Stimulated activated CD4-positive, alpha-beta T cell treated with anti-CD3 and anti-CD28 coated beads, TNF-alpha, amount 100 ng/mL, for 24 hours (primary cell): ENCODE results near the gene GP5.

Experiments used
- DNase-seq, 3 experiments: peaks; one replicate each; pipeline ENCODE4 v3.0.0-alpha.2; 2020; ENCODE audit warnings: low read depth in 3 of 3

The GP5 gene

DNA sequence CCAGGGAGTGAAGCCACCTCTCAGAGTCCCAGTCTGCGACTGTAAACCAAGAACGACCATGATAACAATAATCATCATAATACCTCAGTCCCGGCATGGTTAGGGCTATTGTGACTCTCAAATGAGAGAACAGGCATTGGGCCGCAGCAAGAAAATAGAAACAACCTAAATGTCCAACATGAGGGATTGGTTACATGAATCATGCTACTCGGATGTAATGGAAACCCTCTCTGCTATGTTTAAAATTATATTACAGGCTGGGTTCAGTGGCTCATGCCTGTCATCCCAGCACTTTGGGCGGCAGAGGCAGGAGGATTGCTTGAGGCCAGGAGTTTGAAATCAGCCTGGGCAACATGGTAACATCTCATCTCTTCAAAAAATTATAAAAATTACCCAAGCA is 50.7 kb downstream of the GP5 start:
- no peak for DNase-seq

- DNase-seq, result no peak
These were observed 52.4 kb downstream of the GP5 start for GRCh38 chr3:194346621-194347020.

DNA sequence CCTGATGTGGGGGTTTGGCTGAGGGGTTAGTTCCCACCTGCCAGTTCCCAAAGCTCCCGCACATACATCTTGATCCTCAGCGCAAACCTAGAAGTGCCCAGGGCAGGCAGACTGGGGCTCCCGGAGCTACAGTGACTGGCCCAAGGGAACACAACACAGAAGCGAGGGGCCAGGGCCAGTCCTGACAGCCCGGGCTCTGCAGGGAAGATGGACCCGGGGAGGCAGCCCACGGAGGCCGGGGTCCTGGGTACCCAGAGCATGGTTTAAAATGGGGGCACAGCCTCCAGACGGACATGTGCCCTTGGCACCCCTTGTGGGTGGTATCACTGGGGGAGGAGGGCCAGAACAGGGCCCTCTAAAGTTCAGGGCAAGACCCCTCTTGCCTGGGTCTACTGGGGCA is 53.0 kb downstream of the GP5 start:
- no peak for DNase-seq
